HK-2 (cell line): Measurements from ENCODE around the gene AKAP13.

ENCODE experiments used
- DNase-seq: peaks from one replicate; pipeline ENCODE4 v3.0.0-alpha.2; 2018; ENCODE audit not compliant: unreplicated experiment

The AKAP13 gene

DNA sequence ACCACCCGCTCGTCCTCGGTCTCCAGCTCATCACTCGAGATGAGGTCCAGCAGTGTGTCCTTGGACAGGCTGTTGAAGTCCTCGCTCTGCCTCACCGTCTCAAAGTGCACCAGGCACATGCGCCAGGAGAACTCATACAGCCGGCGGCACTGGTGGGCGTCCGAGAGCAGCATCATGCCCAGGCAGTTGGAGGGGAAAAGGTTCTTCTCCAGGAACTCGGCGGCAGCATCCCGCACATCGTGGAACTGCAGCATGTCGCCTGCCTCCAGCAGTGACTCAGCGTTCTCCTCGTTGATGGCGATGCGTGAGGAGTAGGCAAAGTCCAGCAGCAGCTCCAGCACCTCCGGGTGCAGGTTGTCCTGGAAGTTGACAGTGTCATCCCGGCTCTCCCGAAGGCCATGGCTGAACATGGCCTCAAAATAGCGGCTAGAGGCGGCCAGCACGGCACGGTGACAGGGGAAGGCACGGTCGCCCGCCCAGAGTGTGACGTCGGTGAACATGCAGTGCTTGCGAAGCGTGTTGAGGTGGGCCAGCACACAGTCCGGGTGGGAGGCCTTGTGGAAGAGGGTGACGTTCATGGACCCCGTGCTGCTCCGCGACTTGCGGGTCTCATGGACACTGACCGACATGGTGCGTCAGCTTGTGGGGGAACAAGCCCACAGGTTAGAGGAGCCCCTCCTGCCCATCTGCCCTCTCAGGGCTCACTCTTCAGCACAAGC is 388.9 kb downstream of the AKAP13 start:
- no peak for DNase-seq

DNA sequence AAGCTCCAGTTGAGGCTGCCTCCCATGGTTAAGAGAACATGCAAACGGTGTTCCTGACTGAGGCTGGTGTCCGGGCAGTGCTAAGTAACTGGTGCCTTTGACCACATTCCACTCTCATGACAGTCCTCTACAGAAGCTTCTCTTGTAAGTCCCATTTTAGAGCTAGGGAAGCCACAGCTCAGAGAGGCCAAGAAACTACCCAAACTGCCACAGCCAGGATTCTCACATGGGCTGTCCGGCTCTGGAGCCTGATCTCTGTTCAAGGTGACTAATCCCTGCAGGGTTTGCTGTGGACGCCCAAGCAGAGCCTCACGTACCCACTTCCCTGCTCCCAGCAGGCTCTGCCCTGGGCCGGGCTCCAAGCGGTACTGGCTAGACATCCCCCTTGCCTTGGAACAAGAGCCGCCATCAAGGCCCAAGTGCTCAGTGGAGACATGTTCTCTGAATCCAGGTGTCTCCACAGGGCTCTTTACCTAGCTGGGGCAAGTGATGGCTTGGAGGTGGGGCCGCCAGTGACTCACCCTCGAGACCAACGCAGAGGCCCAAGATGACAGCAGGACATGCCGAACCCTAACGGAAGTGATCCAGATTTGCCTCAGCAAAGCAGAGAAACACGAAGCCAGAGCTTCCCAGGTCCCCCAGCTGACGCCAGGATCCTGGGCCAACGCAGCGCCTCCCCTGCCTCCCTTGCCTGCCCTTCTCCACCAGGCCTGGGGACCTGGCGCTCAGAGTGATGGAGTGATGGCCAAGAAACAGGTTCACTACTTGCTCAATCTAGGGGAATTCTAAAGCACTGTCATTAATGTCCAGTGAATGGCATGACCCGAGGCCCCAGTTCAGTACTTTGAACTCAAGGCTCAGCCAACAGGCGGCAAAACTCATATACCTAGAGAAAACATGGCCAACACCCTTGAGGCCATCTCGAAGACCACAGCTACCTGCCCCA is 390.0 kb downstream of the AKAP13 start:
- DNase-seq = no peak

DNA sequence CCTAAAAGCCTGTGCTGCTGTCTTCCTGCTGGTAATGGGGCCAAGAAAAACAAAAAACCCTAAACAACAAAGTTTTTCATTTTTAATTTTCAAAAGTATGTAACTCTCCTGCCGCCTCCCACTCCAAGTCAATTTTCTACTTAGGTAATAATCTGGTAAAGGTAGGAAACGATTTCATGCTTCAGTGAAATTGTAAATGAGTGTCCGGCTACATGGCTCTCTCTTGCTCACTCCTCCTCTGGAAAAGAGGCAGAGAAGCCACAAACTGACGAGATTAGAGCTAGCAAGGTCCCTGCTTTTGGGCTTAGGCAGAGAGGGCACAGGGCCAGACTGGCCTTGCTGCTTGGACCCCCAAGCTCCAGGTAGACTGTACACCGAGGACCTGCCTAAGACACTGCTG is 390.9 kb downstream of the AKAP13 start:
- no peak for DNase-seq

DNA sequence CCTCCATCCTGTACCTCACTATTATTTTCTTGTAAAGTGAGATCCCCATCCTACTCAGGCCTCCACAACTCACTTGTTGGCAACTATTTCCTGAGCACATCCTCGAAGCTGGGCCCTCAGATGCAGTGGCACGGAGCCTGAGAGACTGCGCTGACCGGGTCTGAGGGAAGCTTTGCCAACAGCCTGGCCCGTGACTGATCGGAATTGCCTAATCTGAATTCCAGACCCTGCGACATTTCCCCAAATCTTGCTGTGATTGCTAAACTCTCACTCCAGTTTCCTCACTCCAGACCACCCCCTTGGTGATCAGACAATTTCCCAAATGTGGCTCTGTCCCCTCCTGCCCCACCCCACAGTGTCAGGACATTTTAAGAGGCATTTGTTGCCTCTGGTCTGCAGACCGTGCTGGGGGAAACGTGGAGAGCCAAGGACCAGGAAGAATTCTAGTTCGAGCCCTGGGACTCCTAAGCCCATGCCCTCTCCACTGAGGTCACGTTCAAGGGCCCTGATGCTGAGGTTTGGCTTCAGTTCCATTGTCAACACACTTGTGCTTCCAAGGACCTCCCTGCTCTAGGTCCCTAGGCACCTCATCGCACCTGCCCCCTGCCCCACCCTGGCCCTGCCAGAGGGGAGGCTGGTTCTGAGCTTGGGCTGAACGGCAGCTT is 391.5 kb downstream of the AKAP13 start:
- DNase-seq = no peak

DNA sequence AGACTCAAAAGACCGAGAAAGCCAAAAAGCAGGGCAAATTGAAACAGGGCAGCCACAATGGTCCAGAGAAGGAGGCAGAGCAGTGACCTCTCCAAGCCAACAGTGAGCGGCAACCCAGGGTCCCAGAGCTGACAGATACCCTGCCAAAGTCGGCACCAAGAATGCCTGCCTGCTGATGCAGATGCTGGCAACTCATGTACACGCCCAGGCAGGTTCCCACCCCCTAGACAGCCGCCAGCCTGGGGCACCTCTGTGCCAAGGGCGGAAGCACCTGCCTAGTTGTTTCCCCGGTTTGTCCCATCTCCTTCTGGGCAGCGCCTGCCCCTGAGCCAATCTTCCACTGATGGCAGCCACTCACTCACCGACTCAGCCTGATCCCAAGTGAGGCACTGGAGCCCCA is 392.3 kb downstream of the AKAP13 start:
- no peak for DNase-seq

DNA sequence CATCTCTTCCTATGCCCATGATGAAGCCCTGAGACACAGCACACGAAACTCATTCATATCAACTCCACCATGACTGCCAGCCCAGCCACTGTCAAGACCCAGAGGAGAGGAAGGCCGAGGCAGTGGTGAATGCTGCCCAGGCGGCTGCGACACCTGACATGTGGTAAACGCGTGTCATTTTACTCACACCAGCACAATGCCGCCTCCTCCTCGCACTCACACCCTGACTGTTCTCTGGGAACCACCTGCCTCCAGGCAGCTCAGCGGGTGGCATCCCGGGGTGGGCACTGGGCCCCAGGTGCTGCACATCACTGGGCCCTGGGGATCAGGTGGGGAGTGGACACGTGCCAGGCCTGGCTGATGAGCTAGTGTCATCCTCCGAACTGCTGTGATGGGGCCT is 392.8 kb downstream of the AKAP13 start:
- no peak for DNase-seq

DNA sequence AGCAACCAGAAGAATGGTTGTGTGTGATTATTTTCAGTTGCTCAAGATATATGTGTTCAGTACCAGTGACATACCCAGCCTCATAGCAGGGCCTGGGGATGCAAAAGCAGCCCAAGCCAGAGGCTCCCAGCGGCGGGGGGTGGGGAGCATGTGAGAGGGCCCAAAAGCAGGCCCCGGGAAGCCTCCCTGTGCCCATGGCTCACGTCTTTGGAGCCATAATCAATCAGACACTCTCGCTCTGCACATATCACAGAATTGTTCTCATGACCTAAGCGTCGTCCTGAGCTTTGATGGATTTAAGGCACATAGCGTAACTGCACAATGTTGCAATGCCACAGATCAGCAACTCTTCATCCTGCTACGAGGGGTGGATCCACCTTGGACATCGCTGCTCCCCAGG is 393.6 kb downstream of the AKAP13 start:
- no peak for DNase-seq

DNA sequence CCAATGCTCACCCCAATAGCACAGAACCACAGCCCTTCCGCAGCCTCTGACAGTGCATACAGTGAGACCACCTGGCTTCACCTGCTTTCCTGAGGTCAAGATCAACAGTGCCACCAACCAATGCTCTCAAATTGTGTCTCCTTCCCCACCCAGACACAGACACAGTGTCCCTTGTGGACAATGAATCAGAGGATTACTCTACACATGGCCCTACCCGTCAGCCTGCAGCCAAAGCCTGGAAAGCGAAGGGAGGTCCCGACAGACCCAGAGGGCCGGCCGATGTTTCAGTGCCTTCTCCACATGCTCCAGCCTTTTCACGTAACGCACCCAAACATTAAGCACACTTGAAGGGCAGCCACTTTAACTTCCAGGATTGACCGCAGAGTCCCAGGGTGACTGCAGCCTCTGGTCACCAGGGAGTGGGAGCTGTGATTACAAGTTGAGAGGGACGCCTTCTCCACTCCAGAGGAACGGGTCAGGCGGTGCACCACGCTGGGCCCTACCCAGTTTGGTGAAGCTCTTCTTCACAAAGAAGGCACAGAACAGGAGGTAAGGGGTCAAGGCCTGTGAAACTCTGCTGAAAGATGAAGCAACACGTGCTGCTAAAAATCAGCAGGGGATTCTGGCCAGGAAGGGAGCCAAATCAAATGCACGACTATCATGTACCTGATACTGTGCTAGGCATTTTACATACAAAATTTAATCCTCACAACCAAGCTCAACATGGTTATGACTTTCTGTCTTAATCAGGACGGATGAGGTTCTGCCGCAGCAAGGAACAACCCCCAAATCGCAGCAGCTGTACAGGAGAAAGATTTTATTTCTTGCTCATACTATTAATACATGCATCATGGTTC is 397.1 kb downstream of the AKAP13 start:
- no peak for DNase-seq

DNA sequence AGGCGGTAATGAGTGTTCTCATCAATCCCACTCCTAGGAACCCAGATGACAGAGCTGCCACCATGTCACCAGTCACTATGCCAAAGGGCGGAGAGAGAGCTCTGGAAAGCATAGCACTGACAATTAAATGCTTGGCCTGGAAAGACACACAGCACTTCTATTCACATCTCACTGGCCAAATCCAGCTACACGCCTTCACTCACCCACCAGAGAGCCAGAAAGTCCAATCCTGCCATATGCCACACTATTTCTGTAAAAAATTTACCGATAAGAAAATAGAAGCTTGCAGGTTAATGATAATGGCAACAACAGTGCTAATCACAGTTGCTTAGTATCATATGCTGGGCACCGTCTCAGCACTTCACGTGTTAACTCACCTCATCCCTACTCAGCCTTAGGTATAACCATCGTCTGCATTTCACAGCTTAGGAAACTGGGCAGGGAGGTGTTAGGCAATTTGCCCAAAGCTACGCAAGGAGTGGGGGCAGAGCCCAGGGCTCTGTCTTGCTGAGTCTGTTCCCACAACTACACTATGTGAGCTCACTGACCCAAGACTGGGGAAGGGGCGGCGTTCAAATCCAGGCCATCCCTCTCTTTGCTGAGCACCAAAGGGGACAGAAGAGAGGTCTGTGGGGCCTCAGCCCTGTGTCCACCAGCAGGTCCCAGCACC is 397.8 kb downstream of the AKAP13 start:
- DNase-seq = no peak

DNA sequence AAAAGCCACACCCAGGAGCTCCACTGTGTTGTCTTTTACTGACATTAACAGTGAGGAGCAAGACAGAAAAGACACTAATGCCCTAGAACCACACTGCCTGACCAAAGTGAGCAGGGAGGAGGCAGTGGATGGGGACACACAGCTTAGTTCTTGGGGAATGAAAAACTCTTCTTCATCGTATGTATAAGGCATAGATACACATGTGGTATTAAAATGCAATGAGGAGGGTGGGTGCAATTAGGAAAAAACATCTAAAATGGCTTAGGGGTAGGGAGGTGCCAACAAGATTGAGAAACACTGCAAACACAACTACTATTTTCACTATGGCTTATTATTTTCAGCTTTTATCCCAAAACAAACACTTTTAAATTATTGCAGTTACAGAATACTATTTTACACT is 398.8 kb downstream of the AKAP13 start:
- DNase-seq = no peak

DNA sequence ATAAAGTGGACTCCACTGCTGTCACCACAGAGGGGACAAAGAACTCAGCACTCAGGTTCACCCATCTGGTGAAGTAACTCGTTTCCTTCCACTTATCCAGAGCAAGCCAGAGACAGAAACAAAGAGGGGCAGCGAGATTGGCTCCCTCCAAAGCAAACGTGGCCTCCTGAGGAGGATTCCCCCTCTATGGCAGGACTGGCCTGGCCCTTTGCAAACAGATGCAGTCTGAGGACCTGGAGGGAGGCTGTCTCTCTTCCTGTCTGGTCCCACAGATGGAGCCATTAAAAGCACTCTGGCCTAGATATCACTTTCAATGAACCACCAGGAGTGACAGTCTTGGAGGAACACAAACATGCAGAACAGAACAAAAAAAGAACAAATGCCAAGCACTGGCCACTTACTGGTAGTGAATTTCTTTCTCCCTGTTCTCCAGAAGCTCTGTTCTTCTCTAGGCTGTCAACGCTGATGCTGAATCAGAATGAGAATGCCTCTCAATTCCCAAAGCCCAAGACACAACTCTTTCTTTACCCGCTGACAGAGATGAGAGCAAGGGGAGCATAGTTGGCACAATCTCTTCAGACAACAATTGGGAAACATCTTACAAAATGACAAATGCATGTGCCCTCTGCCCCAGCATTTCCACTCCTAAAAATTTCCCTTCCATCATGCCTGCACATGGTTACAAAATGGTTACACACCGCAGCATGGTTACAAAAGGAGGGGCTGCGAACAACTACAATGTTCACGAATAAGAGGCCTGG is 400.0 kb downstream of the AKAP13 start:
- DNase-seq = no peak

DNA sequence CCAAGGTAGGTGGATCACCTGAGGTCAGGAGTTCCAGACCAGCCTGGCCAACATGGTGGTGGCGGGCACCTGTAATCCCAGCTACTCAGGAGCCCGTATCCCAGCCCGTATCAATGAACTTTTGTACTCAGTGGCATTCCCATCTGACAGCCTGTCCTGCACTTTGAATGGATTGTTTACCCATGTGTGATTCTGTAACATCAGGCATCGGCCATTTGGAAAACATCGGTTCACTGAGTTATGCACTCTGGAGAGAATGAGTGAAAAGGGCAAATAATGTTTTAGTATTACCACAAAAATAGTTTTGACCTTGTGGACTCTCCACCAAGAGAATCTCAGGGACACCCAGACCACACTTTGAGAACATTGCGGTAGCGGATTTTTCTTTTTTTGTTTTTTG is 400.7 kb downstream of the AKAP13 start:
- DNase-seq = no peak

DNA sequence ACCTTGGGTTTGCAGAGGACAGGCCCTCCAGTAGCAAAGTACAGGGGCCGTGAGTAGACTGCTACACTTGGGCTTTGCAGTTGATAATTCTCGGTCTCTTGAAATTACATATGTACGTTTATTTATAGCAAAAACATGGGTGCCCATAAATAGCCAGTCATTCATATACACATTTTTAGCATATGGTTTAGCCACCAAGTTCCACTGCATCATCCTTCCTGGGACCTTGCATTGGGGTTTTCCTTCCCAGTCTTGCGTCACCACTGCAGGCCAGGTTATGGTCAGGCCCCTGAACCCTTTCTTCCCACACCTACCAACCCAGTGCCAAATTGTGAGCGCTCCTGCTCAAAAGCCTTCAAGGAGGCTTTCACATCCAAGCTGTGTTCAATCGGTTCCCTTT is 401.7 kb downstream of the AKAP13 start:
- DNase-seq = no peak

DNA sequence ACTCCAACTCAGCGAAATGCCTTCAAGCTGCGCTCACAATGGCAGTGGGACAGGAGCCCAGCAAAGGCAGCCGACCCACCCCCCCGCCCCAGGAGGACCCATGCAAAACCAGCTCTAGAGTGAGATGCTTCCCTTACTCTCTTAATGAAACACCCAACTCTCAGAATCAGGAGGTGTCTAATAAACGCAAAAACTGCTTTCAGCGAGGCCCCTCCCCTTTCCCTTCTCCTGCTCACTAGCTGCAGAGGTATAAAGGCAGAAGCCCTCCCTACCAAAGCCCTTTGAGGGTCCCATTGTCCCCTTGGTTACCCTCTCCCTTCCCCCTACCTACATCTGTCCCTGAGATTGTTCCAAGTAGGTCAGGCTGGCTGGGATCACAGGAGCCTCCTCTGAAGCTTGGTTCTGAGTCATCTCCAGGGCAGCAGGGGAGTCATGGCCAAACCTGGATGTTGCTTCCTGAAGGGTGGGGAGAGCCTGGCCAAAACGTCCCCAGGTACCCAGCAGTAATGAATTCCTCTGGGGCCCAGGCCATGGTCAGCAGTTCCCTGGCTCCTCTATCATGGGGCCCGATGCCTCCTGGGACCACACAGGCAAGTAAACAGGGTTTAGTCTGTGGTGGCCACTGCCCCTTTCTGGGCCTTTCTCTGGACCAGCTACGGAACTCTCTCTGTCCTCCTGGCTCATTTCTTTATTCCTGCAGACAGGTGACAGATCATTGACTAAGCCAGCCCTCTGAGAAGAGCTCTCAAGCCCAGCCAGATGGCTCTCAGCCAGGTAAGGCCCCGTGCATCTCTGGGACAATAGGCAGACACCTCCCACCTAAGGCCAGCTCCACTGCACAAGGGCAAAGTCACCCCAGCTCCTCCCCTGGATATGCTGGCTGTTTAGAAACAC is 405.7 kb downstream of the AKAP13 start:
- peak; percentile 39 for DNase-seq

DNA sequence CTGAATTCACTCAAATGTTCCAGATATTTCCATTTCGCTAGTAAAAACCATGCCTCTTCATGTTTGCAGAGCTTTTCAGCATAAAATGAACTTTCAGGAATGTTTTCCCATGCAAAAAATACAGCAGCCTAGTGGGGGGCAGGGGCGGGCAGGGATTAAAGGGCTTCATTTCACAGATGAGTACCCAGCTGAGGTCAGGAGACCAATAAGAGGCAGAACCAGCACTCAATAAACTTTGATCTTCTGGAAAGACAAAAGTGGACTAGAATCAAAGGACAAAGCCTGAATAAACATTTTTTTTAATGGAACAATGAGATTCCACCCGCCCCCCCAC is 406.3 kb downstream of the AKAP13 start:
- no peak for DNase-seq

DNA sequence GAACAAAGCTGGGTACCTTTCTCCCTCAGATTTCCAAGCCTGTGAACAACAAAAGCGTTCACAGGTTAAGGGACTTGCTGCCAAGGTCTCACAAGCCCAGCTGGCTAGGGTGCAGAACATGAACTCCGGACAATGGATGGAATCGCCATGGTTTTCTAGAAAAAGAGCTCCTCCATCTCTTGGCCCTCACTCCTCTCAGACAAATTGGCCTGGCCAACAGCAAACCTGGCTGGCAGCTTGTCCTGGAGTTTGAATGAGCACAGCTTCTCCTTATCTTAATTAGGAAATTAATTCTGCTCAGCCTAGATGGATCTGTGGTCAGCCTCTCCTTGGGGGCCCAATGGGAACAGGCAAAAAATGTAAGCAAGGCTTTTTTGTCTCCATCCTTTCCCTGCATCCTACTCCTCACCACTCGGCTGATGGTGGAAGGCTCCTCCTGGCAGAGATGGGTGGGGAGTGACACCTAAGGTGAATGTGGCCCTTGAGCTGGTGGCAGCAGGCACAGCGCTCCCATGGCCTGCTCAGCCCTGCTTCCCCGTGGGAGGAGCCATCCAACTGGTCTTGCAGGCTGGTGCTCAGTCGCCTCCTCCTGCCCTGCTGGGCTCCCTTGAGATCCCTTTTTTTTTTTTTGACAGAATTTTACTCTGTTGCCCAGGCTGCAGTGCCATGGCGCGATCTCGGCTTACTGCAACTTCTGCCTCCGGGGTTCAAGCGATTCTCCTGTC is 408.5 kb downstream of the AKAP13 start:
- DNase-seq = no peak

DNA sequence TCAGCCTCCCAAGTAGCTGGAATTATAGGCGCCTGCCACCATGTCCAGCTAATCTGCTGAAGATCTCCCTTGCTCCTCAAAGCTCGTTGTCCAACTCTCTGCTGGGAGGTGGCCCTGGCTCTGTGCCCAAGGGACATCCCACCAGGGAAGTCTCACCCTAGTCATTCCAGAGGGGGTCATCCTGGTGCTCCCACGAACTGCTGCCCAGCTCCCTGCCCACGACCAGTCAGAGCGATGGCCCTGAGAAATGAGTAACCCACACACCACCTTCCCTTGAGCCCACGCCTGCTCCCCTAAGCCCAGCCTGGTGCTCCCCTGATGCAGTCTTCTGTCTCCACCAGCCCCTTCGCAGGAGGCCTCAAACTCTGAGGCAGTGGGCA is 409.1 kb downstream of the AKAP13 start:
- no peak for DNase-seq

DNA sequence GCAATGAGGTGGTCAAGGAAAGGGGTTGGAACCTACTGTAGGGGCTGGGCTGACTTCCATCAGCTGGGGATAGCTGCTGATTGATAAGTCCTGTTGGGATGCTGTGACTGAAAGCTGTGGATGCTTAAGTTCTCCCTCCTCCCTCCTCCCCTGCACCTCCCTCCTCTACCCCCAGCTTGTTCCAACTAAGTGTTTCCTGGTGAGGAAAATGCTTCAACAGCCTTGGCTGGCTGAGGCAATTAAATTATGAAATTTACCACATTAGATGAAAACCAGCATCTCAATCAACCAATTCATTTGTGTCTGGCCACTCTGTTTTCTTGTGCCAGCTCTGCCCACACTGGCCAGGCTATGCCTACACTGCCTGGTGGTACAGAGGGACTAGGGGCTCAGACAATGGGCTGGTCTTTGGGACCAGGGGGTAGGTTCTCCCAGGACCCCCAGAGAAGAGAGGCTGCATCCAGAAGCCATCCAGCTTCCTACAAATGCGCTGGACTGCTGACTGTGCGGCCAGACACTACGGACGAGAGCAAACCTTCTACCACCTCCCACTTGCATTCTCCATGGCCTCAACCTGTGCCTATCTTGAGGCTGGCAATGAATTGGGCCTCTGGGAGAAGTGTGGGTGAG is 411.8 kb downstream of the AKAP13 start:
- no peak for DNase-seq
